ENCODE measurements around the gene NSMCE1.

The NSMCE1 gene

DNA sequence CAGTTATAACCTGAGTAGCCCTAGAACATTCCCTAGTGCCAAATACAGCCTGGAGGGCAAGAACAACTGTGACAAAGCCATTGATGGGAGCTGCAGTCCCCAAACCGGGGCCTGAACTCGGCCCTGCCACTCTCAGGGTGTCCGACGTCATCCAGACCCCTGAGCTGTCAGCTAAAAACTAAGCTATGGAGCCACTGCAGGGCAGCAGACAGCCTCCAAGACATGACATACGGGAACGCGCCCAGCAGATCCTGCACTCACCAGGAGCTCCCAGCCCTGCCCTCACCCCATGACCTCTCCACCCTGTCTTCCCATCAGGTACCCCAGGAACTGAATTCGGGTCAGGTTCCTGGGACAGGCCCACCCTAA is 36.9 kb downstream of the NSMCE1 start:
- TF ChIP-seq, protein P1, sequence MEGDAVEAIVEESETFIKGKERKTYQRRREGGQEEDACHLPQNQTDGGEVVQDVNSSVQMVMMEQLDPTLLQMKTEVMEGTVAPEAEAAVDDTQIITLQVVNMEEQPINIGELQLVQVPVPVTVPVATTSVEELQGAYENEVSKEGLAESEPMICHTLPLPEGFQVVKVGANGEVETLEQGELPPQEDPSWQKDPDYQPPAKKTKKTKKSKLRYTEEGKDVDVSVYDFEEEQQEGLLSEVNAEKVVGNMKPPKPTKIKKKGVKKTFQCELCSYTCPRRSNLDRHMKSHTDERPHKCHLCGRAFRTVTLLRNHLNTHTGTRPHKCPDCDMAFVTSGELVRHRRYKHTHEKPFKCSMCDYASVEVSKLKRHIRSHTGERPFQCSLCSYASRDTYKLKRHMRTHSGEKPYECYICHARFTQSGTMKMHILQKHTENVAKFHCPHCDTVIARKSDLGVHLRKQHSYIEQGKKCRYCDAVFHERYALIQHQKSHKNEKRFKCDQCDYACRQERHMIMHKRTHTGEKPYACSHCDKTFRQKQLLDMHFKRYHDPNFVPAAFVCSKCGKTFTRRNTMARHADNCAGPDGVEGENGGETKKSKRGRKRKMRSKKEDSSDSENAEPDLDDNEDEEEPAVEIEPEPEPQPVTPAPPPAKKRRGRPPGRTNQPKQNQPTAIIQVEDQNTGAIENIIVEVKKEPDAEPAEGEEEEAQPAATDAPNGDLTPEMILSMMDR (IDR thresholded peaks at IDR 0.05; ENCODE audit: insufficient read depth, low read length, poor library complexity, severe bottlenecking) = no peak
- H3K36me3 ChIP-seq (ENCODE audit: control insufficient read depth, insufficient read depth, low read length) = peaks cover 6% of the 10 kb centered on the region

GRCh38 chr16:27230562-27231001 is 38.0 kb downstream of the NSMCE1 start:
- no peak overlapping the region for H3K4me3 ChIP-seq (replicated peaks; ENCODE audit: low read depth, low read length)
- no peak for DNase-seq (ENCODE audit: extremely low read depth, insufficient read length)
- TF ChIP-seq, protein P1 (IDR thresholded peaks at IDR 0.05; ENCODE audit: insufficient read depth, low read length, poor library complexity, severe bottlenecking) = no peak

More for the DNA sequence above, 36.9 kb downstream of the NSMCE1 start:
- no peaks in the 10 kb centered on the region for H3K27me3 ChIP-seq (replicated peaks; ENCODE audit: control insufficient read depth, insufficient read depth, low read length)
- H3K4me3 ChIP-seq (replicated peaks; ENCODE audit: low read depth, low read length) = no peak overlapping the region
- no peak for DNase-seq (ENCODE audit: extremely low read depth, insufficient read length)

GRCh38 chr16:27229891-27230470 is 38.6 kb downstream of the NSMCE1 start:
- Histone ChIP-seq H3K27me3 (replicated peaks; ENCODE audit: control insufficient read depth, insufficient read depth, low read length) (no peaks in the 10 kb centered on the region), H3K36me3 (ENCODE audit: control insufficient read depth, insufficient read depth, low read length) (peaks cover 6% of the 10 kb centered on the region), H3K4me3 (replicated peaks; ENCODE audit: low read depth, low read length) (no peak overlapping the region)
- no peak for DNase-seq (ENCODE audit: extremely low read depth, insufficient read length)
- TF ChIP-seq, protein P1 (IDR thresholded peaks at IDR 0.05; ENCODE audit: insufficient read depth, low read length, poor library complexity, severe bottlenecking) = no peak

More at GRCh38 chr16:27230562-27231001, 38.0 kb downstream of the NSMCE1 start:
- Histone ChIP-seq H3K27me3 (replicated peaks; ENCODE audit: control insufficient read depth, insufficient read depth, low read length) (no peaks in the 10 kb centered on the region), H3K36me3 (ENCODE audit: control insufficient read depth, insufficient read depth, low read length) (peaks cover 6% of the 10 kb centered on the region)

DNA sequence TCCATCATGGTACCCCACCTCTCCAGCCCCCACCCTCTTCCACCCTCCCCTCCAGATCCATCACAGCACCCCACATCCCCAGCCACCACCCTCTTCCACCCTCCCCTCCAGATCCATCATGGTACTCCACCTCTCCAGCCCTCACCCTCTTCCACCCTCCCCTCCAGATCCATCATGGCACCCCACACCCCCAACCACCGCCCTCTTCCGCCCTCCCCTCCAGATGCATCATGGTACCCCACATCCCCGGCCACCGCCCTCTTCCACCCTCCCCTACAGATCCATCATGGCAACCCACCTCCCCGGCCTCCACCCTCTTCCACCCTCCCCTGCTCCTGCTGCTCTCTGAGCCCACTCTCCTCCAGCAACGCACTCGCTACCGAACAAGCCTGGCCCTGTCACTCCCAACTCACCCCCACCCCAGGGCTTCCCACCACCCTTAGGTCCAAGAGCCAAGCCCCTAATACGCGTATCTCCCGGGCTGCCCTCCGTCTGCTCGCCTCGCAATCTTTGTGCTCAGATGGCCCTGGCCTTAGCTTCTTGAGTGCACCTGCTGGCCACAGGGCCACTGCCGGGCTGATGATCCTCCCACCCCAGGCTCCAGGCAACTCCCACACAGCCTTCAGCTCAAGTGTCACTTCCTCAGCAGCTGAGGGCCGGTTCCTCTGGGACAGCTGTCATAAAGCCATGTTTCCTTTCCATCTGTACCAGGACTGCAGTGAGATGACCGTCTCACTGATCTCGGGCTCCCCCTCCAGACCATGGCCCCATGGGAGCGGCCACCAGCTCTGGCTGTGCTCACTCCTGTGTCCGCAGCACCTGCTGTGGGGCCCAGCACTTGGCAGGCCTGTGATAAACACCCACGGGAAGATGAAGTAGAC is 39.7 kb downstream of the NSMCE1 start:
- no peaks in the 10 kb centered on the region for H3K27me3 ChIP-seq (replicated peaks; ENCODE audit: control insufficient read depth, insufficient read depth, low read length)
- DNase-seq (ENCODE audit: extremely low read depth, insufficient read length) = no peak
- peaks cover 10% of the 10 kb centered on the region for H3K36me3 ChIP-seq (ENCODE audit: control insufficient read depth, insufficient read depth, low read length)
- TF ChIP-seq, protein P1 (IDR thresholded peaks at IDR 0.05; ENCODE audit: insufficient read depth, low read length, poor library complexity, severe bottlenecking) = no peak
- no peak overlapping the region for H3K4me3 ChIP-seq (replicated peaks; ENCODE audit: low read depth, low read length)

- Histone ChIP-seq H3K36me3 (ENCODE audit: control insufficient read depth, insufficient read depth, low read length) (peaks cover 13% of the 10 kb centered on the region), H3K27me3 (replicated peaks; ENCODE audit: control insufficient read depth, insufficient read depth, low read length) (no peaks in the 10 kb centered on the region), H3K4me3 (replicated peaks; ENCODE audit: low read depth, low read length) (no peak overlapping the region)
- DNase-seq (ENCODE audit: extremely low read depth, insufficient read length) = no peak
- TF ChIP-seq, protein P1 (IDR thresholded peaks at IDR 0.05; ENCODE audit: insufficient read depth, low read length, poor library complexity, severe bottlenecking) = no peak
Observed at GRCh38 chr16:27228045-27228444, 40.5 kb downstream of the NSMCE1 start.
